Hepatocyte (in vitro differentiated cells): ENCODE results near the gene ZNF630. TPM values are rescaled to one million over a fixed set of nuclear protein-coding genes. Genes with fewer than 3 reads are reported as not detected.
A peak's percentile ranks its signal among the peaks of the same experiment; 100 is the strongest.
"Not testable (repeated sequence)": the region's sequence is repeated elsewhere in the genome, so short reads cannot be mapped to it uniquely, and the experiment has no call there.

Source experiments
- DNase-seq: peaks from one replicate; pipeline ENCODE4 v3.0.0-alpha.2; 2016; ENCODE audit warnings: low spot score
- H2AFZ ChIP-seq: fragments of 200-600 bp; sonication (generic); 2 replicates; pipeline ENCODE4 v1.6.0; 2016; ENCODE audit warnings: antibody characterized with exemption, mild to moderate bottlenecking
- H3K27ac ChIP-seq: fragments of 200-600 bp; sonication (generic); 2 replicates; pipeline ENCODE4 v1.5.1; 2016; ENCODE audit warnings: mild to moderate bottlenecking
- H3K27me3 ChIP-seq: fragments of 200-600 bp; sonication (generic); 2 replicates; pipeline ENCODE4 v1.6.1; 2016
- H3K36me3 ChIP-seq: fragments of 200-600 bp; sonication (generic); replicated peaks from 2 replicates; pipeline ENCODE4 v1.5.1; 2016; ENCODE audit warnings: low read depth; ENCODE audit not compliant: insufficient read depth
- H3K4me1 ChIP-seq: fragments of 200-600 bp; sonication (generic); 2 replicates; pipeline ENCODE4 v1.5.1; 2016; ENCODE audit warnings: mild to moderate bottlenecking, moderate library complexity; ENCODE audit not compliant: insufficient read depth
- H3K4me2 ChIP-seq: fragments of 200-600 bp; sonication (generic); 2 replicates; pipeline ENCODE4 v1.6.0; 2016
- H3K4me3 ChIP-seq: fragments of 200-600 bp; sonication (generic); 2 replicates; pipeline ENCODE4 v1.5.1; 2016; ENCODE audit warnings: mild to moderate bottlenecking
- H3K79me2 ChIP-seq: fragments of 200-600 bp; sonication (generic); 2 replicates; pipeline ENCODE4 v1.6.0; 2017; ENCODE audit warnings: mild to moderate bottlenecking
- H3K9me2 ChIP-seq: fragments of 200-600 bp; sonication (generic); replicated peaks from 2 replicates; pipeline ENCODE4 v1.6.0; 2017; ENCODE audit warnings: mild to moderate bottlenecking; ENCODE audit not compliant: insufficient read depth
- H3K9me3 ChIP-seq: fragments of 200-600 bp; sonication (generic); 2 replicates; pipeline ENCODE4 v1.5.1; 2016; ENCODE audit warnings: low read depth, mild to moderate bottlenecking
- H4K20me1 ChIP-seq: fragments of 200-600 bp; sonication (generic); 2 replicates; pipeline ENCODE4 v1.6.0; 2016; ENCODE audit warnings: mild to moderate bottlenecking; ENCODE audit not compliant: insufficient read depth, poor library complexity, severe bottlenecking
- CTCF ChIP-seq: fragments of 200-600 bp; sonication (generic); IDR thresholded peaks from 2 replicates; pipeline ENCODE4 v1.5.1; 2016; ENCODE audit warnings: antibody characterized with exemption, mild to moderate bottlenecking; ENCODE audit not compliant: poor library complexity
- EZH2 ChIP-seq: fragments of 200-600 bp; sonication (generic); IDR thresholded peaks from 2 replicates; pipeline ENCODE4 v1.6.1; 2016; ENCODE audit warnings: antibody characterized with exemption, mild to moderate bottlenecking, borderline replicate concordance
- EZH2phosphoT487 ChIP-seq: fragments of 200-600 bp; sonication (generic); IDR thresholded peaks from one replicate; pipeline ENCODE4 v1.6.1; 2018; ENCODE audit warnings: antibody characterized with exemption, mild to moderate bottlenecking, low read depth, moderate library complexity; ENCODE audit not compliant: unreplicated experiment, severe bottlenecking
- WGBS: methylation state at CpG from one replicate; pipeline ENCODE4 v1.1.6; 2016; ENCODE audit warnings: low lambda C conversion rate; ENCODE audit errors: missing lambda C conversion rate; 5-methylcytosine and 5-hydroxymethylcytosine counted together
- polyA plus RNA-seq: library from polyadenylated mRNA; unstranded; fragments of >200 nt; fragmentation: Nextera tagmentation; extraction: Ambion mirVana; gene quantifications from 2 replicates; pipeline ENCODE4 v1.2.1, GENCODE V29; 2016
- total RNA-seq: library from RNA; depleted of rRNA; stranded (reverse); fragments of >200 nt; gene quantifications from 2 replicates; pipeline ENCODE4 v1.2.3, GENCODE V29; 2014

The ZNF630 gene
- total and polyA plus RNA-seq, 2 experiments from 2014 or later: 0.53 to 2.8 TPM

GRCh38 chrX:48045410-48046311 is 25.8 kb downstream of the ZNF630 start:
- Histone ChIP-seq H2AFZ (no peak overlapping the region), H3K27me3 (no peaks in the 10 kb centered on the region), H3K4me2 (no peak overlapping the region), H3K79me2 (no peaks in the 10 kb centered on the region), H3K4me3 (no peak overlapping the region), H3K4me1 (no peaks in the 10 kb centered on the region), H3K9me3 (no peaks in the 10 kb centered on the region), H3K27ac (peak overlapping the region; percentile 69), H4K20me1 (no peaks in the 10 kb centered on the region), H3K36me3 (no peaks in the 10 kb centered on the region), H3K9me2 (no peaks in the 10 kb centered on the region)
- peak; percentile 40 for DNase-seq
- TF ChIP-seq EZH2: no peak
- TF ChIP-seq EZH2phosphoT487: no peak
- TF ChIP-seq CTCF: no peak
- WGBS: 50% methylated on average over 8 of the region's 8 CpGs

GRCh38 chrX:48043056-48043455 is 28.4 kb downstream of the ZNF630 start:
- no peak overlapping the region for H3K4me3 ChIP-seq
- no peaks in the 10 kb centered on the region for H3K4me1 ChIP-seq
- no peaks in the 10 kb centered on the region for H3K9me2 ChIP-seq
- 38% methylated on average over 4 of the region's 4 CpGs for WGBS
- no peaks in the 10 kb centered on the region for H3K79me2 ChIP-seq
- H3K27me3 ChIP-seq: no peaks in the 10 kb centered on the region
- H3K36me3 ChIP-seq: no peaks in the 10 kb centered on the region
- TF ChIP-seq EZH2phosphoT487 (no peak), EZH2 (no peak), CTCF (no peak)
- no peak for DNase-seq
- no peaks in the 10 kb centered on the region for H3K9me3 ChIP-seq
- no peak overlapping the region for H3K27ac ChIP-seq
- no peak overlapping the region for H2AFZ ChIP-seq
- no peaks in the 10 kb centered on the region for H4K20me1 ChIP-seq
- no peak overlapping the region for H3K4me2 ChIP-seq

- Histone ChIP-seq H3K4me2 (peak overlapping the region; percentile 37), H3K4me3 (no peak overlapping the region)
- whole genome bisulfite sequencing: 42% methylated on average over 4 of the region's 4 CpGs
These were observed 35.5 kb downstream of the ZNF630 start for GRCh38 chrX:48035891-48036290.

GRCh38 chrX:48030641-48031173 is 40.7 kb downstream of the ZNF630 start:
- not testable (repeated sequence) for H3K27me3 ChIP-seq, H3K9me3 ChIP-seq, H4K20me1 ChIP-seq, H3K4me1 ChIP-seq, H3K79me2 ChIP-seq, H3K36me3 ChIP-seq, H3K4me2 ChIP-seq, DNase-seq, H2AFZ ChIP-seq, H3K9me2 ChIP-seq, H3K4me3 ChIP-seq
- WGBS: 55% methylated on average over 10 of the region's 10 CpGs
- peak overlapping the region; percentile 57 for H3K27ac ChIP-seq

More at GRCh38 chrX:48035891-48036290, 35.5 kb downstream of the ZNF630 start:
- no peak for TF ChIP-seq EZH2
- no peak for TF ChIP-seq EZH2phosphoT487
- TF ChIP-seq CTCF: no peak
- H4K20me1 ChIP-seq: no peaks in the 10 kb centered on the region
- no peaks in the 10 kb centered on the region for H3K9me2 ChIP-seq
- H2AFZ ChIP-seq: no peak overlapping the region
- no peaks in the 10 kb centered on the region for H3K36me3 ChIP-seq
- H3K4me1 ChIP-seq: no peaks in the 10 kb centered on the region
- H3K27ac ChIP-seq: peak overlapping the region; percentile 46
- H3K9me3 ChIP-seq: no peaks in the 10 kb centered on the region
- no peaks in the 10 kb centered on the region for H3K79me2 ChIP-seq
- no peaks in the 10 kb centered on the region for H3K27me3 ChIP-seq
- no peak for DNase-seq
